IMR-90 (cell line): ENCODE measurements around the gene GGACT. TPM values are rescaled to one million over a fixed set of nuclear protein-coding genes. Genes with fewer than 3 reads are reported as not detected.

Source experiments
- ATAC-seq: fragments of 200-7000 bp; cut with Tn5 transposase; 2 replicates; pipeline ENCODE4 v1.9.1; 2020; ENCODE audit warnings: low read depth, mild to moderate bottlenecking, moderate library complexity
- BruUV-seq: library from RNA; stranded (reverse); fragments of 400-500 nt; replicated peaks from 2 replicates; lab custom pipeline; 2021; lab: Mats Ljungman, UMichigan
- CTCF ChIA-PET: fragments of 300-600 bp; formaldehyde crosslinking; extraction: SDS; loops from one replicate; lab custom pipeline; 2021; ENCODE audit warnings: antibody characterized with exemption; lab: Yijun Ruan, JAX
- POLR2A ChIA-PET: fragments of 300-600 bp; sonication (Branson Sonifier 250); formaldehyde crosslinking; loops from one replicate; lab custom pipeline; 2022; ENCODE audit warnings: antibody characterized with exemption; ENCODE audit not compliant: unreplicated experiment; lab: Charles Lee
- DNase-seq: peaks from one replicate; pipeline ENCODE4 v3.0.0; 2013
- H2AFZ ChIP-seq: replicated peaks from 2 replicates; pipeline ENCODE3; 2013; ENCODE audit warnings: low read length, mild to moderate bottlenecking; ENCODE audit not compliant: poor library complexity
- H2AK5ac ChIP-seq: 2 replicates; pipeline ENCODE4 v1.6.1; 2013; ENCODE audit warnings: low read depth, low read length, inconsistent platforms
- H2AK9ac ChIP-seq: replicated peaks from 2 replicates; pipeline ENCODE3; 2013; ENCODE audit warnings: mild to moderate bottlenecking, low read depth, low read length, moderate library complexity; ENCODE audit not compliant: poor library complexity
- H2BK120ac ChIP-seq: 2 replicates; pipeline ENCODE4 v1.6.1; 2013; ENCODE audit warnings: low read depth, low read length, inconsistent platforms
- H2BK15ac ChIP-seq: 3 replicates; pipeline ENCODE4 v1.6.1; 2013; ENCODE audit warnings: low read depth, low read length, inconsistent platforms
- H2BK20ac ChIP-seq: 2 replicates; pipeline ENCODE4 v1.6.1; 2013; ENCODE audit warnings: low read depth, mild to moderate bottlenecking, inconsistent platforms, low read length, moderate library complexity
- H2BK5ac ChIP-seq: 2 replicates; pipeline ENCODE4 v1.6.1; 2013; ENCODE audit warnings: mild to moderate bottlenecking, low read depth, low read length, inconsistent platforms; ENCODE audit not compliant: poor library complexity, severe bottlenecking
- H3K14ac ChIP-seq: replicated peaks from 2 replicates; pipeline ENCODE4 v1.6.1; 2013; ENCODE audit warnings: low read depth, low read length, inconsistent platforms
- H3K18ac ChIP-seq: 2 replicates; pipeline ENCODE4 v1.6.1; 2013; ENCODE audit warnings: low read depth, low read length, control low read depth
- H3K23ac ChIP-seq: 2 replicates; pipeline ENCODE4 v1.6.1; 2013; ENCODE audit warnings: low read depth, low read length, inconsistent platforms
- H3K27ac ChIP-seq: 2 replicates; pipeline ENCODE4 v1.5.1; 2013; ENCODE audit warnings: mild to moderate bottlenecking, control low read depth, low read length; ENCODE audit not compliant: insufficient read depth
- H3K27me3 ChIP-seq: 2 replicates; pipeline ENCODE4 v1.6.1; 2013; ENCODE audit warnings: low read length; ENCODE audit not compliant: control insufficient read depth, insufficient read depth
- H3K36me3 ChIP-seq: 2 replicates; pipeline ENCODE4 v1.6.1; 2013; ENCODE audit warnings: low read length, mixed read lengths; ENCODE audit not compliant: control insufficient read depth, insufficient read depth
- H3K4ac ChIP-seq: 2 replicates; pipeline ENCODE4 v1.6.1; 2013; ENCODE audit warnings: low read depth, low read length, inconsistent platforms
- H3K4me1 ChIP-seq: 2 replicates; pipeline ENCODE4 v1.6.1; 2013; ENCODE audit warnings: low read length, mixed read lengths; ENCODE audit not compliant: control insufficient read depth, insufficient read depth
- H3K4me2 ChIP-seq: 2 replicates; pipeline ENCODE4 v1.6.1; 2013; ENCODE audit warnings: low read depth, mild to moderate bottlenecking, control low read depth, low read length, moderate library complexity
- H3K4me3 ChIP-seq: 2 replicates; pipeline ENCODE4 v1.5.1; 2013; ENCODE audit warnings: low read depth, mild to moderate bottlenecking, control low read depth, low read length, moderate library complexity; ENCODE audit not compliant: insufficient read depth
- H3K56ac ChIP-seq: 2 replicates; pipeline ENCODE4 v1.6.1; 2013; ENCODE audit warnings: low read length, inconsistent platforms; ENCODE audit not compliant: insufficient read depth; ENCODE audit errors: extremely low read depth
- H3K79me1 ChIP-seq, 2 experiments: 2 replicates each; pipeline ENCODE4 v1.6.1; 2013; ENCODE audit warnings: low read length in 2 of 2, inconsistent platforms in 1 of 2, low read depth in 1 of 2
- H3K9ac ChIP-seq: 2 replicates; pipeline ENCODE4 v1.6.1; 2013; ENCODE audit warnings: low read depth, low read length, control low read depth
- H3K9me1 ChIP-seq: 2 replicates; pipeline ENCODE4 v1.6.1; 2013; ENCODE audit warnings: low read length, inconsistent platforms; ENCODE audit not compliant: insufficient read depth
- H3K9me3 ChIP-seq: 2 replicates; pipeline ENCODE4 v1.6.1; 2013; ENCODE audit warnings: low read length; ENCODE audit not compliant: control insufficient read depth, insufficient read depth
- H4K20me1 ChIP-seq: 2 replicates; pipeline ENCODE4 v1.6.1; 2013; ENCODE audit warnings: low read length, inconsistent platforms; ENCODE audit not compliant: insufficient read depth
- H4K5ac ChIP-seq: 2 replicates; pipeline ENCODE4 v1.6.1; 2013; ENCODE audit warnings: mild to moderate bottlenecking, low read depth, low read length, control low read depth
- H4K8ac ChIP-seq, 2 experiments: 2 replicates each; pipeline ENCODE4 v1.6.1; 2013; ENCODE audit warnings: low read depth in 2 of 2, low read length in 2 of 2, control low read depth in 1 of 2, inconsistent platforms in 1 of 2
- H4K91ac ChIP-seq: 2 replicates; pipeline ENCODE4 v1.6.1; 2013; ENCODE audit warnings: low read depth, low read length, inconsistent platforms; ENCODE audit not compliant: insufficient read depth
- CEBPB ChIP-seq: IDR thresholded peaks from 2 replicates; pipeline ENCODE4 v1.6.1; 2012; ENCODE audit warnings: low read depth, low read length, improper control_type of control experiment
- POLR2A ChIP-seq: IDR thresholded peaks from 2 replicates; pipeline ENCODE4 v1.6.1; 2012; ENCODE audit warnings: mild to moderate bottlenecking, low read depth, low read length
- WGBS, 2 experiments: methylation state at CpG; one replicate each; pipeline versions ENCODE4 v1.1.5 to v1.1.7; 2013; ENCODE audit warnings: missing lambda C conversion rate in 2 of 2; ENCODE audit not compliant: insufficient read length in 1 of 2; ENCODE audit errors: extremely low coverage in 2 of 2; 5-methylcytosine and 5-hydroxymethylcytosine counted together
- dilution Hi-C: fragments of 300-500 bp; cut with HindIII; formaldehyde crosslinking; loops from one replicate; pipeline ENCODE4 v1.14.3; 2018; ENCODE audit warnings: low sequenced_read_pairs; ENCODE audit not compliant: unreplicated experiment
- in situ Hi-C: fragments of 300-500 bp; cut with MboI; formaldehyde crosslinking; loops from 3 replicates; pipeline ENCODE4 v1.14.3; 2019; ENCODE audit warnings: low sequenced_read_pairs, inconsistent platforms, mixed read lengths
- intact Hi-C: fragments of 100-400 bp; cut with micrococcal nuclease; formaldehyde crosslinking; loops from 2 replicates; pipeline ENCODE4 v1.10.0; 2022
- polyA plus RNA-seq, 3 experiments: library from polyadenylated mRNA; depleted of rRNA; stranded (reverse); fragments of >200 nt; gene quantifications; 2 replicates each; pipeline ENCODE4 v1.2.3, GENCODE V29; 2012; ENCODE audit warnings: low replicate concordance in 1 of 3
- total RNA-seq: library from RNA; depleted of rRNA; stranded (reverse); fragments of >200 nt; gene quantifications from 2 replicates; pipeline ENCODE4 v1.2.3, GENCODE V29; 2012

The GGACT gene
- total and polyA plus RNA-seq, 2 of the 4 experiments (the other 2 are of a cell fraction), result 2.0 to 2.6 TPM

DNA sequence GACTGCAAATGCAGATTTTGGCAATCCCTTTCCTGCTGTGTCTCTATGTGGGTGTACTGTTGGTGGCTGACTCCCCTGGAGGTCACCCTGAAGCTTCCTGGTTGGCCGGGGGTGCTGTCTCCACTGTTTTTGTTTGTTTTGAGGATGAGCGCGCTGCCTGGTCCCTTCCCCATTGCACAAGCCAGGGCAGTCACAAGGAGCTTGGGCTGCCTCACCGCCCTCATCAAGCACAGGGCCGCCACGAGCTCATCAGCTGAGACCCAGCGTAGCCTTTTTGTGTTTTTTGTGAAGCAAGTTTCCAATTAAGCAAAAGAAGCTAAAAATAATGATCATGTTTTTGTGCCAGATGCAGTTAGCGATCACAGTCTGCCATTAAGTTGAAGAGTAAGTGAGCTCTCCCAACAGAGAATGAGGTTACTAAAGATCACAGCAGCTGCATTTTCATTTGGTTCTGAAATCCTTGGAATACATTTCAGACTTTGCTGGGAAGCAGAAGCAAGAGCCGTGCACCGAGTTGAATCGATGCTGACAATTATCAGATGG lies 57.8 kb downstream of the GGACT start:
- no peak overlapping the region for H3K9ac ChIP-seq
- no peak overlapping the region for H3K56ac ChIP-seq
- no peak overlapping the region for H2BK20ac ChIP-seq
- H3K9me3 ChIP-seq, result no peaks in the 10 kb centered on the region
- TF ChIP-seq POLR2A, result no peak
- TF ChIP-seq CEBPB, result peak; percentile 60
- no peaks in the 10 kb centered on the region for H3K27me3 ChIP-seq
- peaks cover 2% of the 10 kb centered on the region for H3K4me1 ChIP-seq
- no peak overlapping the region for H3K18ac ChIP-seq
- CTCF ChIA-PET, result interaction anchor here (0.8 kb wide), 1 partner anchor 16 kb away, joined by 3 read pairs; no protein-coding TSS in a partner anchor
- DNase-seq (peak; percentile 33), ATAC-seq (peak; percentile 72)
- H2BK15ac ChIP-seq, result no peak overlapping the region
- no peak overlapping the region for H3K4me2 ChIP-seq
- no peak overlapping the region for H3K27ac ChIP-seq
- no peak overlapping the region for H2AFZ ChIP-seq
- H3K36me3 ChIP-seq, result peaks cover 3% of the 10 kb centered on the region
- no peak overlapping the region for H2AK5ac ChIP-seq
- no peak overlapping the region for H2AK9ac ChIP-seq
- no peak overlapping the region for H3K4me3 ChIP-seq
- H2BK120ac ChIP-seq, result no peak overlapping the region
- in situ Hi-C loops (loop anchor here (10.0 kb wide), 1 partner anchor 616 kb away; no protein-coding TSS in a partner anchor), intact Hi-C loops (no loop called here), dilution Hi-C loops (no loop called here)
- no peak overlapping the region for H2BK5ac ChIP-seq
- 90% methylated on average over 2 of the region's 11 CpGs; no CpG with 5 or more reads in 1 of the 2 experiments for WGBS, 2 experiments
- no peak overlapping the region for H3K14ac ChIP-seq
- no peaks in the 10 kb centered on the region; the same call in 1 of the 2 replicates for H3K9me1 ChIP-seq
- H4K5ac ChIP-seq, result no peak overlapping the region
- POLR2A ChIA-PET, result no interaction called here
- no peak overlapping the region for H3K23ac ChIP-seq
- H3K4ac ChIP-seq, result no peak overlapping the region
- H4K8ac ChIP-seq, result no peak overlapping the region
- no peaks in the 10 kb centered on the region for H4K20me1 ChIP-seq
- no peak overlapping the region for H4K91ac ChIP-seq
- BruUV-seq, result no TSS peak
- no peaks in the 10 kb centered on the region for H3K79me1 ChIP-seq
